Effector memory CD8-positive, alpha-beta T cell (primary cell): ENCODE measurements around the gene ZNF124.
"Not testable (repeated sequence)": the region's sequence is repeated elsewhere in the genome, so short reads cannot be mapped to it uniquely, and the experiment has no call there.

ENCODE experiments used
- ATAC-seq: fragments of 150-1000 bp; cut with Tn5 transposase; replicated peaks from 2 replicates; pipeline ENCODE4 v1.10.0; 2021; ENCODE audit warnings: mild to moderate bottlenecking, moderate library complexity
- DNase-seq, 3 experiments: peaks; one replicate each; pipeline ENCODE4 v3.0.0; 2021
- H3K27ac Mint-ChIP-seq, 2 donors: one replicate each; pipeline ENCODE4 v1.8.0; 2022; ENCODE audit warnings: mild to moderate bottlenecking in 2 of 2, mixed read lengths in 2 of 2, moderate library complexity in 2 of 2
- H3K27me3 Mint-ChIP-seq, 2 donors: one replicate each; pipeline ENCODE4 v1.8.0; 2022; ENCODE audit warnings: mixed read lengths in 2 of 2
- H3K36me3 Mint-ChIP-seq: one replicate; pipeline ENCODE4 v1.8.0; 2022; ENCODE audit warnings: mild to moderate bottlenecking, moderate library complexity, mixed read lengths; ENCODE audit not compliant: insufficient read depth
- H3K4me1 Mint-ChIP-seq, 2 donors: one replicate each; pipeline ENCODE4 v1.8.0; 2022; ENCODE audit warnings: low read depth in 2 of 2, mixed read lengths in 2 of 2
- H3K4me3 Mint-ChIP-seq, 2 donors: one replicate each; pipeline ENCODE4 v1.8.0; 2022; ENCODE audit warnings: mild to moderate bottlenecking in 2 of 2, mixed read lengths in 2 of 2, moderate library complexity in 2 of 2
- H3K9me3 Mint-ChIP-seq, 2 donors: one replicate each; pipeline ENCODE4 v1.8.0; 2022; ENCODE audit warnings: mixed read lengths in 2 of 2
- total RNA-seq, 9 experiments: gene quantifications; one replicate each; lab custom pipeline; 2026; lab: John Stamatoyannopoulos, UW

The ZNF124 gene
- total RNA-seq: 18.8 to 33.7 (median 25.4) reads per million in 9 experiments

- H3K9me3 Mint-ChIP-seq, DNase-seq, H3K4me3 Mint-ChIP-seq: not testable (repeated sequence)
Observed at GRCh38 chr1:247171875-247172563, at the start of gene ZNF124. ZNF124 (minus strand) TSS chr1:247172020; CDS start chr1:247171877, 143 bp downstream.

DNA sequence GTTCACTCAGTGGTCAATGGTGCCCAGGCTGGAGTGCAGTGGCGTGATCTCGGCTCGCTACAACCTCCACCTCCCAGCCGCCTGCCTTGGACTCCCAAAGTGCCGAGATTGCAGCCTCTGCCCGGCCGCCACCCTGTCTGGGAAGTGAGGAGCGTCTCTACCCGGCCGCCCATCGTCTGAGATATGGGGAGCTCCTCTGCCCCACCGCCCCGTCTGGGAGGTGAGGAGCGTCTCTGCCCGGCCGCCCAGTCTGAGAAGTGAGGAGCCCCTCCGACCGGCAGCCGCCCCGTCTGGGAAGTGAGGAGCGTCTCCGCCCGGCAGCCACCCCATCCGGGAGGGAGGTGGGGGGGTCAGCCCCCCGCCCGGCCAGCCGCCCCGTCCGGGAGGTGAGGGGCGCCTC, 48.5 kb upstream of the ZNF124 start:
- not testable (repeated sequence) for H3K36me3 Mint-ChIP-seq, DNase-seq, H3K4me3 Mint-ChIP-seq, H3K4me1 Mint-ChIP-seq, H3K9me3 Mint-ChIP-seq, ATAC-seq, H3K27ac Mint-ChIP-seq
- peaks cover 31 to 40% of the 10 kb centered on the region in 2 donors for H3K27me3 Mint-ChIP-seq

More at GRCh38 chr1:247171875-247172563, at the start of gene ZNF124:
- H3K27me3 Mint-ChIP-seq, H3K27ac Mint-ChIP-seq, H3K36me3 Mint-ChIP-seq: not testable (repeated sequence)
- peak; percentile 97 for ATAC-seq
- H3K4me1 Mint-ChIP-seq: peaks cover 19 to 20% of the 10 kb centered on the region in 2 donors

DNA sequence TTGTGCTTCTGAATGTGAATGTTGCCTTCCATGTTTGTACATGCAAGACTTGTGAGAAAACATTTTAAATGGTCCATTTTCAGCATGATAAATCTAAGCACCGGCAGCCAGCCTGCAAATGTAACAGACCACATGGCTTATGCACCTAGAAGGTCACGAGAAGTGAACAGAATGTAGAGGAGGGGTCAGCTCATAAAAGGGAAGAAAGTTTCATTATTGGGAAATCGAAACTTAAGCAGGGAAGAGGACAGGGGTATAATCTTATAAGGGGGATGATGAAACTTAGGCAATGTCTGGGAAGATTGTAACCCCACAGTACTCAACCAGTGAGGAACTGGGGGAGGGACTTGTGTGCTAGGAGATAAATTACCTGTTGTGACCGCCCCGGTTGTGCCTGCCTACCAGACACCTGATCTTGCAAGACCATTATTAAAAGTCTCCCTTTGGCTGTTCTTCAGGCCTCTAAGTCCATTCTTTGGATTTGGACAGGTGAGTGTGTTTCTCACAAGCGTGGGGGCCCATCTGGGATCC, 46.4 kb upstream of the ZNF124 start:
- H3K36me3 Mint-ChIP-seq: no peaks in the 10 kb centered on the region
- no peaks in the 10 kb centered on the region for H3K9me3 Mint-ChIP-seq
- H3K27ac Mint-ChIP-seq: no peak overlapping the region
- DNase-seq (no peak), ATAC-seq (no peak)
- H3K4me3 Mint-ChIP-seq: no peak overlapping the region
- H3K4me1 Mint-ChIP-seq: peaks cover 2 to 4% of the 10 kb centered on the region in 2 donors
- peaks cover 16 to 23% of the 10 kb centered on the region in 2 donors for H3K27me3 Mint-ChIP-seq

- Mint-ChIP-seq H3K36me3 (no peaks in the 10 kb centered on the region), H3K27ac (no peak overlapping the region), H3K27me3 (peaks cover 2 to 4% of the 10 kb centered on the region in 2 donors), H3K4me3 (no peak overlapping the region), H3K4me1 (peaks cover 6 to 11% of the 10 kb centered on the region in 2 donors), H3K9me3 (no peaks in the 10 kb centered on the region)
- no peak for ATAC-seq
- DNase-seq: no peak
Observed at GRCh38 chr1:247216261-247216660, 44.4 kb upstream of the ZNF124 start.

DNA sequence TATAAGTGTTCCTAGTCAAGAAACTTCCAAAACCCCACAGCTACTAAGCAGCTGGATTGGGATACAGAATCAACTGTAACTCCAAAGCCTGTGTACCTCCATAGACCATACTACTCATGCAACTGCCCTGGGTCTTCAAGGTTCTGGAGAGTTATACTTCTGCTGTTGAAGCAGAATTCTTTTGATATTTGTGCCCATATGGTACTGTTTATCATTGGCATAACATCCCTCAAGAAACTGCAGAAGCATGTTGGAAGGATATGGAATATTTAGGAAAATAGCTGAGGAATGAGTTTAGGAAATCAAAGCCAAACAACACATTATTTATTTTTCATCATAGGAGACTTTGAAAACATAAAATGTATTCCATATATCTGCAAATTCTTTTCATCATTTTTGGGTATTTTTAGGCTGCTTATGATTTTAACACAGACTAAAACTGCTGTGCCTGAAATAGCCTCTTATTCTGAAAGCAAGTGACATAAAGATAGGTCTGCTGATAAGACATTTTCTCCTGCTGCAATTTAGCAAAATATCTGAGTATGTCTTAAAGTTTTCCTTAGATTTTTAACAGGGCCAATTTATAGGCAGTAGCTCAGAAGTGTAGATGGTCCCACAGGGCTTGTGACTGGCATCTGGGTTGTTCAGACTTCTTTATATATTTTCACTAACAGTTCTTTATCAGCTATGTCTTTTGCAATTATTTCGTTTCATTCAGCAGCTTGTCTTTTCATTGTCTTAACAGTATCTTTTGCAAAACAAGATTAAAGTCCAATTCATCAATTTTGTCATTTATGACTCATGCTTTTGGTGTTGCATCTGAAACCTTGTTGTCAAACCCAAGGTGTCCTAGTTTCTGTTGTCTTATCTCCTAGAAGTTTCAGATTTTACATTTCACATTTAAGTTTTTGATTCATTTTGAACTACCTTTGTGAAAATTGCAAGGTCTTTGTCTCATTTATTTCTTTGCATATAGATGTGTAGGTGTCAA, 41.1 kb upstream of the ZNF124 start:
- no peaks in the 10 kb centered on the region for H3K9me3 Mint-ChIP-seq
- DNase-seq: no peak
- peak overlapping the region in 1 of 2 donors; percentile 17 for H3K27ac Mint-ChIP-seq
- no peaks in the 10 kb centered on the region for H3K27me3 Mint-ChIP-seq
- H3K4me3 Mint-ChIP-seq: peak overlapping the region in 1 of 2 donors; percentile 43
- ATAC-seq: no peak
- peaks cover 26 to 35% of the 10 kb centered on the region in 2 donors for H3K4me1 Mint-ChIP-seq
- peaks cover 12% of the 10 kb centered on the region for H3K36me3 Mint-ChIP-seq

- H3K27ac Mint-ChIP-seq: peak overlapping the region in 1 of 2 donors; percentile 17
- peaks cover 14% of the 10 kb centered on the region for H3K36me3 Mint-ChIP-seq
- H3K27me3 Mint-ChIP-seq: no peaks in the 10 kb centered on the region
- ATAC-seq: no peak
- peaks cover 34 to 42% of the 10 kb centered on the region in 2 donors for H3K4me1 Mint-ChIP-seq
- DNase-seq: no peak
- H3K4me3 Mint-ChIP-seq: peak overlapping the region; percentile 43 to 51
- H3K9me3 Mint-ChIP-seq: no peaks in the 10 kb centered on the region
Observed at GRCh38 chr1:247212012-247212411, 40.2 kb upstream of the ZNF124 start.

DNA sequence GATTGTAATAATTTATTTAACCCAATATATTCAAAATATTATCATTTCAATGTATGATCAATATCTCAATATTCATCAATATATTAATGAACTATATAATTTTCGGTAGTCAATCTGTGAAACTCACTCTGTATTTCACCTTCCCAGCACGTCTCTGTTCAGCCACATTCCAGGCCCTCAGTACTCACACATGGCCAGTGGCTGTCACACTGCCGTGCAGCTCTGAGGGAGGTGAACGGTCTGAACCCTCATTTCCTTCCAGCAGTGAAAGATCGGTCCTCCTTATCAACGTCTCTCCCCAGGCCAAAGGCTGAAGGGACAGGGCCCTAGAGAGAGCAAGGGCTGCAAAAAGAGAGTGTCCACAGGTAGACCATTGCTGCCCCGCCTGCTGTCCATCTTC, 39.5 kb upstream of the ZNF124 start:
- Mint-ChIP-seq H3K4me1 (peaks cover 38 to 43% of the 10 kb centered on the region in 2 donors), H3K27ac (peak overlapping the region; percentile 17 to 35), H3K9me3 (no peaks in the 10 kb centered on the region), H3K36me3 (peaks cover 14% of the 10 kb centered on the region), H3K4me3 (peak overlapping the region; percentile 43 to 51), H3K27me3 (no peaks in the 10 kb centered on the region)
- ATAC-seq: no peak
- DNase-seq: no peak

- Mint-ChIP-seq H3K9me3 (no peaks in the 10 kb centered on the region), H3K4me3 (peak overlapping the region; percentile 98 to 99), H3K27ac (peak overlapping the region; percentile 97), H3K4me1 (peaks cover 46 to 50% of the 10 kb centered on the region in 2 donors), H3K27me3 (no peaks in the 10 kb centered on the region), H3K36me3 (peaks cover 19% of the 10 kb centered on the region)
- DNase-seq (peak; percentile 94 to 95 (median 94)), ATAC-seq (peak; percentile 96)
Observed at GRCh38 chr1:247210376-247211117, 38.7 kb upstream of the ZNF124 start.

DNA sequence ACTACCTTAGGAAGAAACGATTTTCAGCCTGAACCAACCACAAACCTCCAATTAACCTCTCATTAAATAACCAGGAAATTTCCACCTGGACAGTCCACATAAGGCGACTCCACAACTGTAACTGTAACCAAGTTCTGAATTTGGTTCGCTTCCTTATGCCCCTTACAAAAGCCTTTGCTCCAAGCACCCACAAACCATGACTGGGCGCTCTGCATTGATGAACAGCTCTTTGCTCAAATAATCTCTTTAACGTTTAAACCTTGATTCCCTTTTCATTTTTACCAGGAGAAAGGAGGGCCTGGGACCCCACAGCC, 38.2 kb upstream of the ZNF124 start:
- ATAC-seq: no peak
- peaks cover 51% of the 10 kb centered on the region in 2 donors for H3K4me1 Mint-ChIP-seq
- H3K9me3 Mint-ChIP-seq: no peaks in the 10 kb centered on the region
- H3K4me3 Mint-ChIP-seq: peak overlapping the region; percentile 98 to 99
- peaks cover 24% of the 10 kb centered on the region for H3K36me3 Mint-ChIP-seq
- H3K27me3 Mint-ChIP-seq: no peaks in the 10 kb centered on the region
- DNase-seq: no peak
- peak overlapping the region; percentile 97 for H3K27ac Mint-ChIP-seq

DNA sequence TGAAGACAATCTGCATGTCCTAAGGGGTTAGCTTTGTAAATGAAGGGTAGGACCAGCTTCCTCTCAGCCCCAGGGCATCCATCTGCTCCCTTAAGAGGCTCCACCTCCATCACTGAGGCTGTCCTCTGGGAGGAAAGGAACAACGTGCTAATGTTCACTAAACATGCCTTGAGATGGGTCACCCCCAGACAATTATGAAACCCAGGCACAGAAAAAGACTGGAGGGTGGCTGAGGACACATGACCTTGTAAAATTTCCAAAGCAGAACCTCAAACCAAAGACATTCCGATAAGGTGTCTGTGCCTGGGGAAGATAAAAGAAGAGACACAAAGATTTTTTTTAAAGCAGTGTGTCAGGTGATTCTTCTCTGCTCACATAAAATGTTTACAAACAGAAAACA, 37.6 kb upstream of the ZNF124 start:
- H3K4me1 Mint-ChIP-seq: peaks cover 51 to 57% of the 10 kb centered on the region in 2 donors

GRCh38 chr1:247204177-247204647, 32.4 kb upstream of the ZNF124 start:
- no peak for DNase-seq
- Mint-ChIP-seq H3K4me3 (peak overlapping the region in 1 of 2 donors; percentile 22), H3K27me3 (no peaks in the 10 kb centered on the region), H3K9me3 (no peaks in the 10 kb centered on the region), H3K27ac (peak overlapping the region; percentile 83 to 85), H3K36me3 (peaks cover 38% of the 10 kb centered on the region), H3K4me1 (peaks cover 43 to 74% of the 10 kb centered on the region in 2 donors)
- no peak for ATAC-seq

More for the DNA sequence above, 37.6 kb upstream of the ZNF124 start:
- H3K4me3 Mint-ChIP-seq: peak overlapping the region; percentile 98 to 99
- H3K27me3 Mint-ChIP-seq: no peaks in the 10 kb centered on the region
- H3K27ac Mint-ChIP-seq: peak overlapping the region; percentile 97
- DNase-seq: no peak
- peaks cover 26% of the 10 kb centered on the region for H3K36me3 Mint-ChIP-seq
- ATAC-seq: no peak
- H3K9me3 Mint-ChIP-seq: no peaks in the 10 kb centered on the region

DNA sequence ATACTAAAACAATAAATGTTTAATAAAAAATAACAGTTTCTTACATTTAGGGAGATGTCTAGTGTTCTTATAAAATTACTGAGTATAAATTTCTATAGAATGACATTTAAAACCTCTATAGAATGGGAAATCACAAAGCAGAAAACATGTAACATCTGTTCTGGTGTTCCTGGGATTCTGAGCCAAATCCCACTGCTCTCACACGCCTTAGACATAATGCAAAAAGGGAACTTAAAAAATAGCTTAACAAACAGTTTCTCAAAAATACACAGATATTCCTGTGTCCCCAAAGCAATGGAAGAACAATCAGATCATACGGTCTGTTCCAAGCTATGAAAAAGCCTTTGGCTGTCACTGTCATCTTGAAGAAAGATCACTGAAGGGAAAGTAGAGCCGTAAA, 27.0 kb upstream of the ZNF124 start:
- Mint-ChIP-seq H3K27me3 (no peaks in the 10 kb centered on the region), H3K4me1 (peaks cover 15 to 27% of the 10 kb centered on the region in 2 donors), H3K4me3 (no peak overlapping the region), H3K9me3 (peaks cover 0 to 1% of the 10 kb centered on the region in 2 donors), H3K27ac (no peak overlapping the region), H3K36me3 (peaks cover 65% of the 10 kb centered on the region)
- ATAC-seq (no peak), DNase-seq (no peak)
